Skeletal muscle tissue (tissue), 4 donors: ENCODE measurements around the gene GABRA5. TPM values are rescaled to one million over a fixed set of nuclear protein-coding genes. Genes with fewer than 3 reads are reported as not detected.
"Not testable (repeated sequence)": the region's sequence is repeated elsewhere in the genome, so short reads cannot be mapped to it uniquely, and the experiment has no call there.

Source experiments
- H3K27ac ChIP-seq: one replicate; pipeline ENCODE4 v1.7.0; 2013; ENCODE audit warnings: mild to moderate bottlenecking, low read depth, low read length, inconsistent platforms
- H3K27me3 ChIP-seq, 3 donors: one replicate each; pipeline ENCODE4 v1.7.0; 2013; ENCODE audit warnings: low read length in 3 of 3; ENCODE audit not compliant: control insufficient read depth in 3 of 3, insufficient read depth in 3 of 3
- H3K36me3 ChIP-seq, 3 donors: one replicate each; pipeline ENCODE4 v1.7.0; 2013; ENCODE audit warnings: low read length in 3 of 3; ENCODE audit not compliant: control insufficient read depth in 3 of 3, insufficient read depth in 3 of 3
- H3K4me1 ChIP-seq, 3 donors: one replicate each; pipeline ENCODE4 v1.7.0; 2013; ENCODE audit warnings: low read length in 3 of 3, mild to moderate bottlenecking in 3 of 3; ENCODE audit not compliant: control insufficient read depth in 3 of 3, insufficient read depth in 3 of 3
- H3K4me3 ChIP-seq, 3 donors: one replicate each; pipeline ENCODE4 v1.7.0; 2013; ENCODE audit warnings: low read length in 3 of 3
- H3K9ac ChIP-seq, 3 donors: one replicate each; pipeline ENCODE4 v1.7.0; 2013; ENCODE audit warnings: low read length in 3 of 3, mild to moderate bottlenecking in 3 of 3, moderate library complexity in 2 of 3, low read depth in 1 of 3
- H3K9me3 ChIP-seq, 3 donors: one replicate each; pipeline ENCODE4 v1.7.0; 2013; ENCODE audit warnings: low read length in 3 of 3; ENCODE audit not compliant: control insufficient read depth in 3 of 3
- total RNA-seq: library from RNA; depleted of rRNA; stranded (reverse); fragments of >200 nt; gene quantifications from one replicate; pipeline ENCODE4 v1.2.3, GENCODE V29; 2014
- donor health status: Osteomylitis.

Gene GABRA5
- total RNA-seq = 1.6 TPM

GRCh38 chr15:26866298-26867199 lies at the start of gene GABRA5:
GABRA5 (plus strand) TSS chr15:26867062; CDS start chr15:26869249, 2,187 bp downstream.
- H3K27me3 ChIP-seq = peaks cover 27 to 42% (median 37%) of the 10 kb centered on the region in 3 donors
- H3K9me3 ChIP-seq = no peaks in the 10 kb centered on the region
- H3K9ac ChIP-seq = no peak within 1 kb of the TSS
- H3K36me3 ChIP-seq = no peaks in the 10 kb centered on the region
- H3K4me3 ChIP-seq = no peak within 1 kb of the TSS
- H3K27ac ChIP-seq = no peak within 1 kb of the TSS
- H3K4me1 ChIP-seq = peaks cover 0 to 3% (median 0%) of the 10 kb centered on the region in 3 donors

- not testable (repeated sequence) for H3K27me3 ChIP-seq, H3K4me3 ChIP-seq
These were observed 35.7 kb upstream of the GABRA5 start for GRCh38 chr15:26831191-26831590.

GRCh38 chr15:26831951-26832350 lies 34.9 kb upstream of the GABRA5 start:
- no peaks in the 10 kb centered on the region for H3K27me3 ChIP-seq
- H3K4me3 ChIP-seq = no peak overlapping the region
- peaks cover 0 to 5% (median 2%) of the 10 kb centered on the region in 3 donors for H3K9me3 ChIP-seq
- H3K9ac ChIP-seq = no peak overlapping the region
- no peaks in the 10 kb centered on the region for H3K36me3 ChIP-seq
- no peaks in the 10 kb centered on the region for H3K4me1 ChIP-seq
- H3K27ac ChIP-seq = no peak overlapping the region

More at GRCh38 chr15:26831191-26831590, 35.7 kb upstream of the GABRA5 start:
- H3K4me1 ChIP-seq, H3K9ac ChIP-seq, H3K27ac ChIP-seq, H3K9me3 ChIP-seq, H3K36me3 ChIP-seq: not testable (repeated sequence)

GRCh38 chr15:26838742-26839460 lies 28.0 kb upstream of the GABRA5 start:
- Histone ChIP-seq H3K9me3 (peaks cover 0 to 5% (median 2%) of the 10 kb centered on the region in 3 donors), H3K27ac (no peak overlapping the region), H3K27me3 (peaks cover 0 to 12% (median 0%) of the 10 kb centered on the region in 3 donors), H3K9ac (no peak overlapping the region), H3K4me3 (no peak overlapping the region), H3K36me3 (no peaks in the 10 kb centered on the region), H3K4me1 (no peaks in the 10 kb centered on the region)

GRCh38 chr15:26841514-26841913 lies 25.3 kb upstream of the GABRA5 start:
- peaks cover 0 to 12% (median 0%) of the 10 kb centered on the region in 3 donors for H3K27me3 ChIP-seq
- no peak overlapping the region for H3K9ac ChIP-seq
- no peak overlapping the region for H3K27ac ChIP-seq
- H3K9me3 ChIP-seq = peaks cover 0 to 2% (median 2%) of the 10 kb centered on the region in 3 donors
- H3K4me1 ChIP-seq = no peaks in the 10 kb centered on the region
- H3K4me3 ChIP-seq = no peak overlapping the region
- no peaks in the 10 kb centered on the region for H3K36me3 ChIP-seq

- H3K4me1 ChIP-seq = no peaks in the 10 kb centered on the region
- no peak overlapping the region for H3K9ac ChIP-seq
- peaks cover 0 to 12% (median 0%) of the 10 kb centered on the region in 3 donors for H3K27me3 ChIP-seq
- no peaks in the 10 kb centered on the region for H3K36me3 ChIP-seq
- no peak overlapping the region for H3K27ac ChIP-seq
- H3K4me3 ChIP-seq = no peak overlapping the region
- peaks cover 0 to under 1% (median 0%) of the 10 kb centered on the region in 3 donors for H3K9me3 ChIP-seq
These were observed 24.9 kb upstream of the GABRA5 start for GRCh38 chr15:26841941-26842340.

- Histone ChIP-seq H3K27ac (no peak overlapping the region), H3K9me3 (peaks cover 0 to 2% (median 0%) of the 10 kb centered on the region in 3 donors)
These were observed 24.5 kb upstream of the GABRA5 start for GRCh38 chr15:26842391-26842790.

GRCh38 chr15:26844901-26845300 lies 22.0 kb upstream of the GABRA5 start:
- no peaks in the 10 kb centered on the region for H3K4me1 ChIP-seq
- H3K4me3 ChIP-seq = no peak overlapping the region
- peaks cover 0 to 12% (median 0%) of the 10 kb centered on the region in 3 donors for H3K27me3 ChIP-seq
- no peak overlapping the region for H3K9ac ChIP-seq
- peaks cover 0 to 5% (median 0%) of the 10 kb centered on the region in 3 donors for H3K9me3 ChIP-seq
- H3K36me3 ChIP-seq = no peaks in the 10 kb centered on the region
- no peak overlapping the region for H3K27ac ChIP-seq

More at GRCh38 chr15:26842391-26842790, 24.5 kb upstream of the GABRA5 start:
- Histone ChIP-seq H3K36me3 (no peaks in the 10 kb centered on the region), H3K4me1 (no peaks in the 10 kb centered on the region), H3K9ac (no peak overlapping the region), H3K4me3 (no peak overlapping the region), H3K27me3 (peaks cover 0 to 12% (median 0%) of the 10 kb centered on the region in 3 donors)

- no peaks in the 10 kb centered on the region for H3K27me3 ChIP-seq
- H3K4me1 ChIP-seq = no peaks in the 10 kb centered on the region
- H3K4me3 ChIP-seq = no peak overlapping the region
- H3K27ac ChIP-seq = no peak overlapping the region
- peaks cover 0 to 5% (median 0%) of the 10 kb centered on the region in 3 donors for H3K9me3 ChIP-seq
- no peaks in the 10 kb centered on the region for H3K36me3 ChIP-seq
- H3K9ac ChIP-seq = no peak overlapping the region
These were observed 18.4 kb upstream of the GABRA5 start for GRCh38 chr15:26848498-26848897.

GRCh38 chr15:26850161-26850560 lies 16.7 kb upstream of the GABRA5 start:
- H3K36me3 ChIP-seq = no peaks in the 10 kb centered on the region
- H3K27me3 ChIP-seq = no peaks in the 10 kb centered on the region
- H3K4me3 ChIP-seq = no peak overlapping the region
- H3K9ac ChIP-seq = no peak overlapping the region
- no peak overlapping the region for H3K27ac ChIP-seq
- no peaks in the 10 kb centered on the region for H3K4me1 ChIP-seq
- peaks cover 0 to 5% (median 0%) of the 10 kb centered on the region in 3 donors for H3K9me3 ChIP-seq
